Glutamatergic neuron (in vitro differentiated cells): ENCODE data around the gene ZNF124. TPM values are rescaled to one million over a fixed set of nuclear protein-coding genes. Genes with fewer than 3 reads are reported as not detected.

Source experiments
- DNase-seq: peaks from one replicate; pipeline ENCODE4 v3.0.0; 2022
- H3K27ac Mint-ChIP-seq: one replicate; pipeline ENCODE4 v1.8.0; 2020; ENCODE audit warnings: mild to moderate bottlenecking, mixed read lengths, inconsistent platforms; ENCODE audit not compliant: unreplicated experiment
- H3K27me3 Mint-ChIP-seq: one replicate; pipeline ENCODE4 v1.8.0; 2020; ENCODE audit warnings: mild to moderate bottlenecking, moderate library complexity, mixed read lengths, inconsistent platforms; ENCODE audit not compliant: unreplicated experiment
- H3K36me3 Mint-ChIP-seq: one replicate; pipeline ENCODE4 v1.8.0; 2020; ENCODE audit warnings: mild to moderate bottlenecking, mixed read lengths, inconsistent platforms; ENCODE audit not compliant: unreplicated experiment
- H3K4me1 Mint-ChIP-seq: one replicate; pipeline ENCODE4 v1.8.0; 2020; ENCODE audit warnings: mild to moderate bottlenecking, low read depth, mixed read lengths, inconsistent platforms; ENCODE audit not compliant: unreplicated experiment
- H3K4me3 Mint-ChIP-seq: one replicate; pipeline ENCODE4 v1.8.0; 2020; ENCODE audit warnings: mild to moderate bottlenecking, mixed read lengths, inconsistent platforms; ENCODE audit not compliant: unreplicated experiment
- H3K9me3 Mint-ChIP-seq: one replicate; pipeline ENCODE4 v1.8.0; 2020; ENCODE audit warnings: mild to moderate bottlenecking, moderate library complexity, mixed read lengths, inconsistent platforms; ENCODE audit not compliant: unreplicated experiment
- CTCF ChIP-seq: fragments of 200-600 bp; sonication (generic); IDR thresholded peaks from one replicate; pipeline ENCODE4 v1.5.0; 2021; ENCODE audit not compliant: partially characterized antibody, unreplicated experiment
- total RNA-seq: library from RNA; stranded (reverse); fragmentation: NEBNext Ultra II Directional; extraction: Animal tissue kit (Norgen Biotek cat#: 25700); gene quantifications from one replicate; pipeline ENCODE4 v1.2.1, GENCODE V29; 2021; ENCODE audit not compliant: unreplicated experiment

The ZNF124 gene
- total RNA-seq, 1 donor from 2014 or later = 137 TPM

- Mint-ChIP-seq H3K4me3 (no peak overlapping the region), H3K27me3 (no peaks in the 10 kb centered on the region), H3K36me3 (peaks cover 15% of the 10 kb centered on the region), H3K27ac (no peak overlapping the region), H3K4me1 (peaks cover 14% of the 10 kb centered on the region), H3K9me3 (peaks cover 3% of the 10 kb centered on the region)
- no peak for TF ChIP-seq CTCF
- no peak for DNase-seq
Measured at GRCh38 chr1:247204177-247204647, 32.4 kb upstream of the ZNF124 start.

GRCh38 chr1:247198781-247199180 is 27.0 kb upstream of the ZNF124 start:
- Mint-ChIP-seq H3K27me3 (no peaks in the 10 kb centered on the region), H3K4me3 (no peak overlapping the region), H3K27ac (no peak overlapping the region), H3K4me1 (peaks cover 2% of the 10 kb centered on the region), H3K36me3 (peaks cover 24% of the 10 kb centered on the region), H3K9me3 (no peaks in the 10 kb centered on the region)
- no peak for TF ChIP-seq CTCF
- DNase-seq = no peak

GRCh38 chr1:247193958-247194357 is 22.1 kb upstream of the ZNF124 start:
- Mint-ChIP-seq H3K36me3 (peaks cover 52% of the 10 kb centered on the region), H3K9me3 (peaks cover 11% of the 10 kb centered on the region), H3K4me3 (no peak overlapping the region), H3K27ac (no peak overlapping the region), H3K27me3 (no peaks in the 10 kb centered on the region), H3K4me1 (peaks cover 2% of the 10 kb centered on the region)
- no peak for TF ChIP-seq CTCF
- no peak for DNase-seq

GRCh38 chr1:247189981-247190798 is 18.4 kb upstream of the ZNF124 start:
- DNase-seq = no peak
- H3K4me1 Mint-ChIP-seq = no peaks in the 10 kb centered on the region
- no peak overlapping the region for H3K27ac Mint-ChIP-seq
- H3K36me3 Mint-ChIP-seq = peaks cover 59% of the 10 kb centered on the region
- H3K9me3 Mint-ChIP-seq = peaks cover 11% of the 10 kb centered on the region
- H3K4me3 Mint-ChIP-seq = no peak overlapping the region
- H3K27me3 Mint-ChIP-seq = peaks cover 2% of the 10 kb centered on the region
- no peak for TF ChIP-seq CTCF

GRCh38 chr1:247185667-247186066 is 13.8 kb upstream of the ZNF124 start:
- TF ChIP-seq CTCF = no peak
- Mint-ChIP-seq H3K9me3 (peaks cover 7% of the 10 kb centered on the region), H3K27ac (no peak overlapping the region), H3K27me3 (peaks cover 6% of the 10 kb centered on the region), H3K4me1 (no peaks in the 10 kb centered on the region), H3K4me3 (no peak overlapping the region), H3K36me3 (peaks cover 32% of the 10 kb centered on the region)
- DNase-seq = no peak
